Aorta (tissue), 5 donors: ENCODE results near the gene FAM120A. TPM values are rescaled to one million over a fixed set of nuclear protein-coding genes. Genes with fewer than 3 reads are reported as not detected.

Source experiments
- ATAC-seq: fragments of 200-7000 bp; cut with Tn5 transposase; one replicate; pipeline ENCODE4 v1.9.1; 2022; ENCODE audit warnings: moderate library complexity; ENCODE audit not compliant: low FRiP score
- DNase-seq, 2 donors: peaks; one replicate each; pipeline ENCODE4 v3.0.0-alpha.2; 2020
- H3K27ac ChIP-seq, 2 donors: one replicate each; pipeline ENCODE4 v1.5.1; 2013; ENCODE audit warnings: low read length in 2 of 2, mild to moderate bottlenecking in 2 of 2, moderate library complexity in 2 of 2, control low read depth in 1 of 2, inconsistent platforms in 1 of 2, low read depth in 1 of 2
- H3K27me3 ChIP-seq, 2 donors: one replicate each; pipeline ENCODE4 v1.6.1; 2013; ENCODE audit warnings: control low read depth in 1 of 2, low read length in 1 of 2, mild to moderate bottlenecking in 1 of 2, moderate library complexity in 1 of 2; ENCODE audit not compliant: insufficient read depth in 2 of 2, control insufficient read depth in 1 of 2
- H3K36me3 ChIP-seq, 2 donors: one replicate each; pipeline ENCODE4 v1.6.1; 2013; ENCODE audit warnings: control low read depth in 1 of 2, low read length in 1 of 2, mild to moderate bottlenecking in 1 of 2; ENCODE audit not compliant: insufficient read depth in 2 of 2, control insufficient read depth in 1 of 2
- H3K4me1 ChIP-seq, 2 donors: one replicate each; pipeline ENCODE4 v1.6.1; 2013; ENCODE audit warnings: low read length in 2 of 2, control low read depth in 1 of 2, mild to moderate bottlenecking in 1 of 2, moderate library complexity in 1 of 2; ENCODE audit not compliant: insufficient read depth in 2 of 2, control insufficient read depth in 1 of 2
- H3K4me3 ChIP-seq, 2 donors: one replicate each; pipeline ENCODE4 v1.5.1; 2013; ENCODE audit warnings: low read length in 2 of 2, control low read depth in 1 of 2, mild to moderate bottlenecking in 1 of 2
- H3K9me3 ChIP-seq: one replicate; pipeline ENCODE4 v1.6.1; 2013; ENCODE audit warnings: mild to moderate bottlenecking, low read length; ENCODE audit not compliant: control insufficient read depth
- WGBS, 2 donors: extraction: QIAGEN DNeasy Blood & Tissue Kit; methylation state at CpG; one replicate each; pipeline ENCODE4 v1.1.7; 2013; 5-methylcytosine and 5-hydroxymethylcytosine counted together
- intact Hi-C, 2 donors: fragments of 100-400 bp; cut with DNase I; formaldehyde crosslinking; loops; one replicate each; pipeline versions ENCODE4 v1.14.2 to v1.15.0; 2022
- polyA plus RNA-seq, 2 donors: library from polyadenylated mRNA; stranded (reverse); fragments of 200-250 nt; gene quantifications; one replicate each; pipeline ENCODE4 v1.2.3, GENCODE V29; 2013
- total RNA-seq, 2 donors: library from RNA; stranded (reverse); fragmentation: NEBNext Ultra II Directional; extraction: Animal tissue kit (Norgen Biotek cat#: 25700); gene quantifications; one replicate each; pipeline ENCODE4 v1.2.1, GENCODE V29; 2021
- donor health status: healthy with polysubstance abuse.
- donor health status: Bipolar disorder and iron deficiency.
- donor health status: DM: no; HTN: no; CAD: no.
- donor health status: DM: no; HTN: no; CAD: no.
- donor health status: DM: yes; HTN: yes; CAD: no.

FAM120A gene
- total and polyA plus RNA-seq, 4 donors, result 30.7 to 88.6 (median 61.3) TPM

GRCh38 chr9:93603011-93603410 is 151.5 kb downstream of the FAM120A start:
- intact Hi-C loops, result no loop called here
- H3K36me3 ChIP-seq, result no peaks in the 10 kb centered on the region
- no peaks in the 10 kb centered on the region for H3K27me3 ChIP-seq
- WGBS, 2 donors, result 90% methylated on average over 15 of the region's 15 CpGs
- peak; percentile 33 to 63 for DNase-seq
- H3K9me3 ChIP-seq, result no peaks in the 10 kb centered on the region
- no peak overlapping the region for H3K4me3 ChIP-seq
- H3K27ac ChIP-seq, result no peak overlapping the region
- no peak for ATAC-seq
- H3K4me1 ChIP-seq, result no peaks in the 10 kb centered on the region

GRCh38 chr9:93603906-93604326 is 152.4 kb downstream of the FAM120A start:
- WGBS, 2 donors, result 4 to 12% methylated on average over 4 of the region's 4 CpGs
- Histone ChIP-seq H3K4me1 (no peaks in the 10 kb centered on the region), H3K4me3 (no peak overlapping the region), H3K27me3 (no peaks in the 10 kb centered on the region), H3K9me3 (no peaks in the 10 kb centered on the region), H3K27ac (peak overlapping the region in 1 of 2 donors; percentile 5), H3K36me3 (no peaks in the 10 kb centered on the region)
- intact Hi-C loops, result no loop called here
- no peak for ATAC-seq
- DNase-seq, result peak; percentile 26 to 61

- H3K4me3 ChIP-seq, result no peak overlapping the region
- H3K9me3 ChIP-seq, result no peaks in the 10 kb centered on the region
- WGBS, 2 donors, result 62 to 96% methylated on average over 3 of the region's 3 CpGs
- intact Hi-C loops, result no loop called here
- H3K4me1 ChIP-seq, result no peaks in the 10 kb centered on the region
- ATAC-seq (no peak), DNase-seq (no peak)
- H3K27me3 ChIP-seq, result no peaks in the 10 kb centered on the region
- H3K36me3 ChIP-seq, result no peaks in the 10 kb centered on the region
- no peak overlapping the region for H3K27ac ChIP-seq
Measured at GRCh38 chr9:93606187-93606586, 154.7 kb downstream of the FAM120A start.

- DNase-seq (no peak), ATAC-seq (no peak)
- Histone ChIP-seq H3K27ac (no peak overlapping the region), H3K4me1 (no peaks in the 10 kb centered on the region), H3K9me3 (no peaks in the 10 kb centered on the region), H3K4me3 (no peak overlapping the region), H3K27me3 (no peaks in the 10 kb centered on the region), H3K36me3 (no peaks in the 10 kb centered on the region)
- intact Hi-C loops, result no loop called here
- WGBS, 2 donors, result 95 to 97% methylated on average over 1 of the region's 1 CpG
Measured at GRCh38 chr9:93610206-93610605, 158.7 kb downstream of the FAM120A start.

GRCh38 chr9:93612052-93612795 is 160.7 kb downstream of the FAM120A start:
- ATAC-seq, result no peak
- intact Hi-C loops, result no loop called here
- no peaks in the 10 kb centered on the region for H3K4me1 ChIP-seq
- no peaks in the 10 kb centered on the region for H3K36me3 ChIP-seq
- no peaks in the 10 kb centered on the region for H3K27me3 ChIP-seq
- WGBS, 2 donors, result 67 to 72% methylated on average over 2 of the region's 2 CpGs
- no peak overlapping the region for H3K4me3 ChIP-seq
- H3K9me3 ChIP-seq, result no peaks in the 10 kb centered on the region
- H3K27ac ChIP-seq, result no peak overlapping the region
- DNase-seq, result no peak

GRCh38 chr9:93612796-93613154 is 161.3 kb downstream of the FAM120A start:
- DNase-seq, result peak in 1 of 2 donors; percentile 57
- Histone ChIP-seq H3K9me3 (no peaks in the 10 kb centered on the region), H3K4me1 (no peaks in the 10 kb centered on the region), H3K36me3 (no peaks in the 10 kb centered on the region), H3K27me3 (no peaks in the 10 kb centered on the region), H3K4me3 (no peak overlapping the region), H3K27ac (no peak overlapping the region)
- intact Hi-C loops, result no loop called here
- no peak for ATAC-seq
- WGBS, 2 donors, result 59 to 65% methylated on average over 5 of the region's 5 CpGs

- intact Hi-C loops, result no loop called here
- Histone ChIP-seq H3K27ac (no peak overlapping the region), H3K27me3 (no peaks in the 10 kb centered on the region), H3K9me3 (no peaks in the 10 kb centered on the region), H3K36me3 (no peaks in the 10 kb centered on the region), H3K4me1 (no peaks in the 10 kb centered on the region), H3K4me3 (no peak overlapping the region)
- no peak for DNase-seq
- 85 to 91% methylated on average over 5 of the region's 5 CpGs for WGBS, 2 donors
- ATAC-seq, result no peak
Measured at GRCh38 chr9:93613174-93613573, 161.7 kb downstream of the FAM120A start.

GRCh38 chr9:93613791-93614190 is 162.3 kb downstream of the FAM120A start:
- Histone ChIP-seq H3K4me3 (no peak overlapping the region), H3K36me3 (no peaks in the 10 kb centered on the region), H3K27ac (no peak overlapping the region), H3K9me3 (no peaks in the 10 kb centered on the region), H3K4me1 (no peaks in the 10 kb centered on the region), H3K27me3 (no peaks in the 10 kb centered on the region)
- intact Hi-C loops, result no loop called here
- 61 to 95% methylated on average over 3 of the region's 3 CpGs for WGBS, 2 donors
- ATAC-seq, result no peak
- DNase-seq, result no peak

- 87 to 90% methylated on average over 5 of the region's 5 CpGs for WGBS, 2 donors
- intact Hi-C loops, result no loop called here
Measured at GRCh38 chr9:93614830-93615468, 163.5 kb downstream of the FAM120A start.

More at GRCh38 chr9:93614830-93615468, 163.5 kb downstream of the FAM120A start:
- no peak overlapping the region for H3K27ac ChIP-seq
- no peaks in the 10 kb centered on the region for H3K4me1 ChIP-seq
- H3K4me3 ChIP-seq, result no peak overlapping the region
- H3K36me3 ChIP-seq, result no peaks in the 10 kb centered on the region
- ATAC-seq, result no peak
- no peak for DNase-seq
- H3K27me3 ChIP-seq, result no peaks in the 10 kb centered on the region
- H3K9me3 ChIP-seq, result no peaks in the 10 kb centered on the region
